Measurements from ENCODE around the gene SPINT1.
A peak's percentile ranks its signal among the peaks of the same experiment; 100 is the strongest.
"Not testable (repeated sequence)": the region's sequence is repeated elsewhere in the genome, so short reads cannot be mapped to it uniquely, and the experiment has no call there.

SPINT1 gene

DNA sequence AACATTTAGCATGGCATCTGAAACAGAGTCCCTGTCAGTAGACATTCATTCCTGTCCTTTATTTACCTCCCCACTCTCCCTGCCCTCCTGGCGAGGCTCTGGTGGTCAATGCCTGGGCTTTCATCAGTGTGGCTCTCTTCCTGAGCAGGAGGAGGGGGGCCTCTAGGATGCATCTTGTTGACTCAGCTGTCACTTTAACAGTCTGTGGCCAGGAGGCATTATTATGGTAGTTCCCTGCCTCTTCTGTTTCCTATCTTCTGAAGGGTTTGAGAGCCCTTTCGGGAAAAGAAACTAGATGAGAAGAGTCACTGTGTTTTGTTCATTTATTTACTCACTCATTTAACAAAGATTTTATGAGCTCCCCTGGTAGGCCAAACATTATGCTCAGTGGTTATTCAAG, 13.0 kb upstream of the SPINT1 start:
- DNase-seq: no peak

DNA sequence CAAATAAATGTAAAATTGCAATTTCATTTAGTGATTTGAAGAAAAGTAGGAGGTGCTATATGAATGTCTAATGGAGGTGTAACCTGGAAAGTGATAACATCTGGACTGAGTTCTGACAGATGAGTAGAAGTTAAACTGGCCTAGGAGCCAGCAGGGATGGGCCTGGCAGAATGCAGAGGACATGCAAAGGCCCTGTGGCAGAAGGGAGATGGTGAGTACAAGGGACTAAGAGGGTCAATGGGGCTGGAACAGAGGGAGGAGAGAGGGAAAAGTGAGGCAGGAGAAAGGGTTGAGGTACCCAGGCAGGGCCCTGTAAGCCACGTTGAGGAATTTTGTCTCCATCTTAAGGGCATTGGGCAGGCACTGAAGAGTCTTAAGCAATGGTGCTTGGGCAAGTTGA, 12.0 kb upstream of the SPINT1 start:
- no peak for DNase-seq

DNA sequence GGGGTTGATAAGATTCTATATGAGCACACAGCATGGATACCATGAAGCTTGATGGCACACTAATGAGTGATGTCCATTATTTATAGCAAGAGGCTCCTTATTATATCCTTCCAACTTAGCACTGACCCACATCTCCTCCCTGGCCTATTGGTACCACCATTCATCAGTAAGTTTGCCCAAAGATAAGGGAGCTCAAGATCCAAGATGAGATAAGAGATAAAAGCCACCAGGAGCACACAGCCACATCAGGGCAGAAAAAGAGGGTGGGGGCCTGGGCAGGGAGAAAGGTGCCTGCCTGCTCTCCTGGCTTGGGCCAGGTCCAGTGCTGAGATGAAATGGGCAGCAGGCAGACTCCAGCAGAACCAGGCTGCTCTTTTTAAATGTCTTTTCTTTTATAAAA, 10.9 kb upstream of the SPINT1 start:
- no peak for DNase-seq

DNA sequence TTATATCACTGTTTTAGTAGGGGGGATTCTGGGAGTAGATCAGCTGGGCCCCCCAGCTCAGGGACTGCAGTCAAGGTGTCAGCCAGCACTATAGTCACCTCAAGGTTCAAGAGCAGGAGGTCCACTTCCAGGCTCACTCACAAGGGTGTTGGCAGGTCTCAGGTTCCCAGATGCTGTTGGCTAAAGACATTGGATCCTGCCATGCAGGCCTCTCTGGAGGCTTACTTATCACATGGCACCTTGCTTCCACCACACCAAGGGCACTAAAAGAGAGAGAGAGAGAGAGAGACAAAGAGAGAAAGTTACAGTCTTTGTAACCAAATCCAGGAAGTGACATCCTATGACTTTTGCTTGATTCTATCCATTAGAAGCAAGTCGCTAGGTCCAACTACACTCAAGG, 7.8 kb upstream of the SPINT1 start:
- DNase-seq: no peak

DNA sequence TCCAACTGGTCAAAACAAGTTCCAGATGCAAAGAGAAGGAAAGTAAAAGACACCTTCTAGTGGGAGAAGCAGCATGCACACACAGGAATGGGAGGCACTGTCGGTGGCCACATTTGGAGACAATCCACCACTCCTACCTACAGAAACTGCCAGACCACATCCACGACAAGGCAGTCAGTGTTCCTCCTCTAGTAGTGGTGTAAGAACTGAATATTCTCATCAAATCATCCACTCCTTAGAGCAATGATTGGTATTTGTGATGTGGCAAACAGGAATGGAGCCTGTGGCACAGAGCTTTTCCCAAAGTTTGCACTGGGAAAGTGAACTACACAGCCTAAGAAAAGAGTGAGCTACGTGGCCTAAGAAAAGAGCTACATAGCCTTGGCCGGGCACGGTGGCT, 5.1 kb upstream of the SPINT1 start:
- no peak for DNase-seq

DNA sequence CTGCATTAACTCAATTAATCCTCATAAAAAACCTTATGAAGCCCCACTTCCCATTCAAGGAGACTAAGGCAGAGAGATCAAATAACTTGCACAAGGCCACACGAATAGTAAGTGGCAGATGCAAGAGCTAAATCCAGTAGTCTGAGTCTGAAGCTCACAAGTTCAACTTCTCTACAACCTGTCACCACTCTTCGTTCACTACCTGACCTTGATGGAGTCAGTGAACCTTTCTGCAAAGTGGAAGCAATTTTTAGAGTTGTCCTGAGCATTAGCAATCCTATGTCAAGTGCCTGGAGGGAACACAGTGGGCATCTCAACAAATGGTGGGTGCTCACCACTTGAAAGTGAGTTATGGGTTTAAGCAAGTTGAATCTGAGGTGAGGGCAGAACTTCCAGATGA, 2.1 kb upstream of the SPINT1 start:
- DNase-seq: no peak

DNA sequence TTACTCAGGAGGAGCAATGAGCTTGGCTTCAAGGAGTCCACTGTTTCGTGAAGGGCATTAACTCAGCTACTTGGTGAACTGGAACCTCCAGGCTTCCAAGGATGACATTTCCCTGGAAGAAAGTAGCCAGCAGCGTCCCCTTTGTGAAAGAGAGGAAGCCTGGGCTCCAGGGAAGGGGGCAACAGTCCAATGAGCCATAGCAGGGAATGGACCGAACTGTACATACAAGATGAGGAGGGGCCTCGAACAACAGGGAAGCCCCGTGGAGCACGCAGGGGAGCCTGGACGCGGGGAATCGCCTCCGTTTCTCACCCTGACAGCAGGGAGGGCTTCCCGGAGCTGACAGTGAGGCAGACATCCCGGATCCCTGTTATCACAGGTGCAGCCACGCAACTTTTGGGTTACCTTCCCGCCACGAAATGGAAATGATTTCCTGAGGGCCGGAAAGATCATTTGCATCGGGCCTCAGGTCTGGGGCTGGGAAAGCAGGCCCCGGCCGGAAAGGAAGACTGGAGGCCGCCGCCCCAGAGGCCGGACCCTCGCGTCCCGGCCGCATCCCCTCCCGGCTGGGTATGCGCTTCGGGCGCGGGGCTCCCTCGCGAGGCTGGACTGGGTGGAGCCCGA, 475 bp upstream of the SPINT1 start:
- no peak for DNase-seq

DNA sequence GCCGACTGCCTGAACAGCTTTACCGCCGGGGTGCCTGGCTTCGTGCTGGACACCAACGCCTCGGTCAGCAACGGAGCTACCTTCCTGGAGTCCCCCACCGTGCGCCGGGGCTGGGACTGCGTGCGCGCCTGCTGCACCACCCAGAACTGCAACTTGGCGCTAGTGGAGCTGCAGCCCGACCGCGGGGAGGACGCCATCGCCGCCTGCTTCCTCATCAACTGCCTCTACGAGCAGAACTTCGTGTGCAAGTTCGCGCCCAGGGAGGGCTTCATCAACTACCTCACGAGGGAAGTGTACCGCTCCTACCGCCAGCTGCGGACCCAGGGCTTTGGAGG, 815 bp downstream of the SPINT1 start:
- DNase-seq: peak; percentile 44

DNA sequence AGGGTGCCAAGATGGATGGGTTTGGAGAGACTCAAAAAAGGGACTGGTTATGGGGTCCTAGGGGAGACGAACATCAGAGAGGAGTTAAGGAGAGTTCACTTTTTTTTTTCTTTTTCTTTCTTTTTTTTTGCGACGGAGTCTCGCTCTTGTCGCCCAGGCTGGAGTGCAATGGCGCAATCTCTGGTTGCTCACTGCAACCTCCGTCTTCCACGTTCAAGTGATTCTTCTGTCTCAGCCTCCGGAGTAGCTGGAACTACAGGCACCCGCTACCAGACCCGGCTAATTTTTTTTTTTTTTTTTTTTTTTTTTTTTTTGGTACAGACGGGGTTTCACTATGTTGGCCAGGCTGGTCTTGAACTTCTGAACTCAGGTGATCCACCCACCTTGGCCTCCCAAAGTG, 1.2 kb downstream of the SPINT1 start:
- peak; percentile 37 for DNase-seq

DNA sequence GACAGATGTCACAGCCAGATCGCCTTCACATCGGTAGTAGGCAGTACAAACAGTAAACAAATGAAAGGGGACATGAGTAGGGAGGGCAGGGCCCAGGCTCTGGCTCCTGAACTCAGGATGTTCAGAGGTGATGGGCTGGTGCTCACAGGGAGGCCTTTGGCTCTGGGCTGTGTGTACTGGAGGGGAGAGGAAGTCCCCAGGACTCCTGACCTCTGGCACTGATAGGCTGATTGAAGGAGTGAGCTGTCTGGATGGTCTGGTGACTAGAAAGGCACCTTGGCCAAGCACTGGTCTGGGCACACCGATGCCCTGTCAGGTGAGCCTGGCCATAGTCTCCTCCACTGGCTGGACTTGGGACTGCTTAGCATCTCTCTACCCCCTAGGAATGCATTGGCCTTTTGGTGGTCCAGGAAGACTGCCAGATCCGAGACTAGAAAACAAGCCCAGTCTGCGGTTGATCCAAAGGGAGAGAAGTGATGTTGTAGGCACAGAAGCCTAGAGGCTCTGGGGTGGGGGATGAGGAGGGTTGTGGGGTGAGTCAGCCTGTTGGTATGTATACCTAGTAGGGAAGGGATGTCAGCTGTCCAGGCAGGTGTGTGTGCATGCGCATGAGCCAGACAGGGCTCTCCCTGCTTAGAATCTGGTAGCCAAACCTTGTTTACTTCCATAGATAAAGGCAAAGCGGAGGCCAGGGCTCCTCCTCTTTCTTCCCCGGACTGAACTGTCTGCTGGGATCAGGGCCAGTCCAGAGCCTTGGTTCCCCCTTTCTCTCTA, 1.9 kb downstream of the SPINT1 start:
- no peak for DNase-seq

DNA sequence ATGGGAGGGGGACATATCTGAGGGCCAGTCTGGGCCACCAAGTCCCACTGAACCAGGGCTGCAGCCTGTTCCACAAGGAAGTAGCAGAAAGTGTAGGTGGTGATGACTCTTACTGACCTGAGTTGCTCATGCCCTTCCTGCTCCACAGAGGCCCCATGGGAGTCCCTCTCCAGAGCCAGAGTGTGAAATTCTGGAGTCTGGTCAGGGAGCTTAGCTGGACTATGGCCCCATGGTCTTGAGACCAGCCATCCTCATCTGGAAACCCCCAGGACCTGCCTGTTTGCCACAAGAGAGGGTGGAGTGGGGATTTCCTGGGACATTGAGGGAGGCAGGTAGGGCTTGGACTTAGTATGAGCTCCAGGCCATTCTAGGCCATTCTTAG, 3.0 kb downstream of the SPINT1 start:
- peak; percentile 53 for DNase-seq

DNA sequence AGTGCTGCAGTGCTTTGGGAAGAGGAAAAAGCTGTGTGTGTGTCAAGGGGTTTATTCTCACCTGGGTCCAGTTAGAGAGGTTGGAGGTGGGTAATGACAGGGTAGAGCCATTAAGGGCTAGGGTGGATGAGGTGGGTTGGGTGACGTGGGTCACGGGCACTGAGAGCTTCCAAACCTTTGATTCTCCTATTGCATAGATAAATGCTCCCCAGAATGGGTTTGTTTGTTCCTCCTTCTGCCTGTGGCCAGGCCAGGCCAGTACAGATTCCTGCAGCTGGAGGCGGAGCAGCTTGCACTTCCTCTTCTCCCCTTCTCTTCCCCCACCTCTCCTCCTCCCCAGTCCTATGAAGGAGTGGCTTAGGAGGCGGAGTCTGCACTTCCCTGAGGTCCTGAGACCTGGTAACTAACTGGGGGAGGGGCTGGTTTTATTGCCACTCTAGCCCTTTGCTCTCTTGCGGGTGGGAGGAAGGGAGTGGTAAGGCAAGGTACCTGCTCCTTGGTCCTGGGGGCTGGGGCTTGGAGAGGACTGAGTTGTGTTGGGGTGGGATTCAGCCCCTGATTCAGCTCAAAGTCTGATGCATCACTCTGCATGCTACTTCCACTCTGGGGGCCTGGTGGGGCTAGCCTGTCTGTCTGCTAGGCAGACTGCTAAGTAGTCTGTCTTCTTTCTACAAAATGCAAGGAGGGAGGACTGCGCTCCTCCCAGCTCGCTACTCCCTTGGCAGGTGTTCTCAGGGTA, 3.5 kb downstream of the SPINT1 start:
- peak; percentile 87 for DNase-seq

DNA sequence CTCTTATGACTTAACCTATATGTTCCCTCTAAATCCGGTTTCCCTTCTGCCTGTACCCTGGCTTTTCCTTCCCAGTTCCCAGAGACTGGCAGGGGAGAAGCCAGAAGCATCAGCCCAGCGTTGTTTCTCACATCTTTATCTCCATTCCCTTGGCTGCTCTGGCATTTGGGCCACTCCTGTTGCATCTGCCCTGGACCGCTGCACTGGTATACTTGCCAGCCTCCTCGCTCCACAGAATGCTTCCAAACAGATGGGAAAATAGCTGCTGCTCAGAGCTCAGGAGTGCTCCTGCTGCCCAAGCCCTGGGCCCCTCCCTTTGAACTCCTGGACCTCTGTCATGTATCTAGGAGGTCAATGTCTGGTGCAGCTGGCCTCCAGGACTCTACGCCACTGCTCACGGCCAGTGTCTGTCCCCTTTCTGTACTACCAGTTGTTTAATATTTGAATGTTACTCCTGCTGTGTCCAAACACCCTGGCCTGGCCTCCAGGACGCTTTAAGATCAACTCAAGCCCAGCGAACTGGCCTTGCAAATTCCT, 6.8 kb downstream of the SPINT1 start:
- DNase-seq: no peak

DNA sequence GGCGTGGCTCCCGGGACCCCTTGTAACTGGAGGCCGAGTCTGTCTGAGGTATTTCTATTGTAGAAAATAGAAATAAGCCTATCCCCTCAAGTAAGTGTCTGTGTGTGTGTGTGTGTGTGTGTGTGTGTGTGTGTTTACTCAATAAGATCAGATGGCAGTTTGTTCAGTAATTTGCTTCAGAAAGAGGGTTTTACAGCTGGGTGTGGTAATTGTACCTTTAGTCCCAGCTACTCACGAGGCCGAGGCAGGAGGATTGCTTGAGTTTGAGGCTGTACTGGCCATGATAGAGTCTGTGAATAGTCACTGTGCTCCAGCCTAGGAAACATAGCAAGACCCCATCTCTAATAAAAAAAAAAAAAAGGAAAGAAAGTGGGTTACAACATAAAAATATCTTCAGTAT, 8.7 kb downstream of the SPINT1 start:
- no peak for DNase-seq

DNA sequence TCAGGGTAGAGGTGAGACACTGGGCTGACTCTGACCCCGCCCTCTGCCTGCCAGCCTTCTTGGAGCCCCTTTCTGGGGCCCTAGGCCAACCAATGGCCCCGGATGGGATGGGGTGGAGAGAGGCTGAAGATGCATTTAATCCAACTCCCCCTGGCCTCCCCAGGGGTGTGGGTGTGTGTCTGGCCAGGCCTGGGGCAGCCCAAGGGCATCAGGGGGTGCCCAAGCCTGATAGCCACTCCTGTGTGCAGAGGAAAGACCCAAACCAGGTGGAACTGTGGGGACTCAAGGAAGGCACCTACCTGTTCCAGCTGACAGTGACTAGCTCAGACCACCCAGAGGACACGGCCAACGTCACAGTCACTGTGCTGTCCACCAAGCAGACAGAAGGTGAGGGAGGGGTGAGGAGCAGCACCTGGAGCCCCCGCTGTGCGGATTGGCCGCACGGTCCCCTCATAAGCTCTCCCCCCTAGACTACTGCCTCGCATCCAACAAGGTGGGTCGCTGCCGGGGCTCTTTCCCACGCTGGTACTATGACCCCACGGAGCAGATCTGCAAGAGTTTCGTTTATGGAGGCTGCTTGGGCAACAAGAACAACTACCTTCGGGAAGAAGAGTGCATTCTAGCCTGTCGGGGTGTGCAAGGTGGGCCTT, 9.5 kb downstream of the SPINT1 start:
- no peak for DNase-seq

DNA sequence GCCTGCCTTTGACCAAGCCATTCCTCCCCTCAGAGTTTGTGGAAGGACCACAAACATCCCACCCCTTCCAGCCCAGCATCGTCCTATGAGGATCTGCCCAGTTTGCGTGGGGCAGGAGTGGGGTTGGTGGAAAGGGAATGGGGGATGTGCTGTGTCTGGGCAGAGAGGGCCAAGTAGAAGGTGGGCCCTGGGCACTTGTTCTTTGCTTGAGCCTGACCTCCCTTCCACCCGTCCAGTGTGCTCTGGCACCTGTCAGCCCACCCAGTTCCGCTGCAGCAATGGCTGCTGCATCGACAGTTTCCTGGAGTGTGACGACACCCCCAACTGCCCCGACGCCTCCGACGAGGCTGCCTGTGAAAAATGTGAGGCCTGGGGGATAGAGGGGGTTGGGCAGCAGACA, 10.3 kb downstream of the SPINT1 start:
- no peak for DNase-seq

DNA sequence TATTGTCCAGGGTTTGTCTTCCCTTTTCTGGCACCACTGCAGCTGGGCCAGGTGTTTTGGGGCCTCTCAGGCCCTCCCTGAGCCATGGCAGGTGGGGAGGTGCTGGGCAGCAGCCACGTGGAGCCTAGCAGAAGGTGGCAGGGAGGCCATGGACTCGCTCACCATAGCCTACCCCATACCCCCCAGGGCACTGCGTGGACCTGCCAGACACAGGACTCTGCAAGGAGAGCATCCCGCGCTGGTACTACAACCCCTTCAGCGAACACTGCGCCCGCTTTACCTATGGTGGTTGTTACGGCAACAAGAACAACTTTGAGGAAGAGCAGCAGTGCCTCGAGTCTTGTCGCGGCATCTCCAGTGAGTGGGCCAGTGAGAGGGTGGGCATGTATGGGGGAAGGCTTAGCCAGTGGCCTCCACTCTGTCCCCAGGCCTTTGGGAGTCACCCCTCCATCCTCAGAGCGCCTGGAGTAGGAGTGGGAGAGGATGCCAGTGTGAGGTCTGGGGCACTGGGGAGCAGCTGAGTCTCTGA, 11.9 kb downstream of the SPINT1 start:
- no peak for DNase-seq

DNA sequence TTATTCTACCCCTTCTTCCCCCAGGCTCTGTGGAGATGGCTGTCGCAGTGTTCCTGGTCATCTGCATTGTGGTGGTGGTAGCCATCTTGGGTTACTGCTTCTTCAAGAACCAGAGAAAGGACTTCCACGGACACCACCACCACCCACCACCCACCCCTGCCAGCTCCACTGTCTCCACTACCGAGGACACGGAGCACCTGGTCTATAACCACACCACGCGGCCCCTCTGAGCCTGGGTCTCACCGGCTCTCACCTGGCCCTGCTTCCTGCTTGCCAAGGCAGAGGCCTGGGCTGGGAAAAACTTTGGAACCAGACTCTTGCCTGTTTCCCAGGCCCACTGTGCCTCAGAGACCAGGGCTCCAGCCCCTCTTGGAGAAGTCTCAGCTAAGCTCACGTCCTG, 12.9 kb downstream of the SPINT1 start:
- DNase-seq: no peak

DNA sequence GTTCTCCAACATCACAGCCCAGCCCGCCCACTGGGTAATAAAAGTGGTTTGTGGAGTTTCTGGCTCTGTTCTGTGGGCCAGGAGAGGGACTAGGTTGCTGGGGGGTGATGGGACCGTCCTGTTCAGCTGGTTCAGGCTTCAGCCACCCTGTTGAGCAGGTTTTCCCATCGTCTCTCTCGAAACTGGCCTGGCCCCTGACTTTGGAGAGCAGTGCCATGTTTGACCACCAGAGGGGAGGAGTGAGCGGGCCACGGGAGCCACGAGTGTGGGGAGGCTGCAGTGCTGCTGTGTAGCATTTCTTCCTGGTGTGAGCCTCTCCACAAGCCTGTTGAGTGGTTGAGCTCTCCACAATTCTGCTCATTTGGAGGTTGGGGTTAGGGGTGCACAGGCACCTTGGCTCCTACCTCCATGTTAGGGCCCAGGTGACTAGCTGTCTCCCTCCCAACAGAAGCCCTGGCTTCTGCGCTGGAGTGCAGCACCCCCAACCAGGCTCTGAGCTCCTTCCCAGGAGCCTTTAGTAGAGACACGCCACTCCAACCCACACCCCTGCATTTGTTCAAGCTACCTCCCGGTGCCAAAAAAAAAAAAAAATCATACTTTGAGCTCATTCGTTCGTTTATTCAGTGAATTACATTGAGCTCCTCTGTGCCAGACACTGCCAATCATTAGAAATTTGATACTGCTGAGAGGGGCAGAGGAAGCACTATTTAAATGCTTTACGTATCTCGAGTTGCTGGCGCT, 13.9 kb downstream of the SPINT1 start:
- peak; percentile 83 for DNase-seq

DNA sequence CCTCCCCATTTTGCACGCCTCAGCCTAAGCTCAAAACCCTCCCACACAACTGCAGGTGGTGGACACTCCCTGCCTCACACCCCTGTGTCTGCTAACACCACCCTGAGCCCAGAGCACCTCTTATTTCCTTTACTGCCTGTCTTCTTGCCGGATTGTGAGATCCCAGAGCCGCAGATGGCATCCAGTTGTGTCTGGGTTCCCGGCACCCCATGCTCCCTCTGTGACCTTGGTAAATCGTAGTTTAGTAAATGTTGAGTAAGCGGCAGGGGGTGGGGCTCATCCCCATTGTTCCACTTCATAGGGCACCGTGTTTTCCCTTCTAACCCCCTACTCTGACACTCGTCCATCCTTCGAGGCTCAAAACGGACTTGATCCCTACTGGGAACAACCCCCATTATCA, 14.9 kb downstream of the SPINT1 start:
- DNase-seq: no peak

DNA sequence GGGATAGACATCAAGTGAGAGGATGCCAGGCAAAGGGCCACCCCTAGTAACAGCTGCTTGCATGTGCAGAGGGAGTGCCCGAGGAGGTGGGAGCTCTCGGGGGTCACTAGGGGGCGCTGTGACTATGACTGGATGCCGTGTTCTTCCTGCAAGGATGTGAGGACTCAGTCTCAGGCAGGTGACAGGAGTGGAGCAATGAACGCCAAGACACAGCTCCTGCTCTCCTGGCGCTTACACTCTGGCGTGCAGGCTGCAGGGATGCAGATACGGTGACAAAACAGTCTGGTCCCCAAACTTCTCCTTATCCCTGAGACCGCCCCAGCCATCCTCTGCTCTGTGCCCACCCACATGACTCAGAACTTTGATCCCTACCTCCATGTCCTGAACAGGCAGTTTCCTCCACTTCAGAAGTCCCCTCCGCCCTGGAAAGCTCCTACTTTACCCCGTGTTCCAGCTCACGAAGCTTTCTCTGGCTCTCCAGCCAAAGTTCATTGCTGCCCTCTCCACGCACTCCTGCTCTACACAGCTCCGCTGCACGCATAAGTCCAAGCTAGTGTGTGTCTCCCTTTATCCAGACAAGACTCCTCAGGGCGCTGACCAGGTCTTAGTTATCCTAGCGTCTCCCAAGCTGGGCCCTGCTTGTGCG, 15.5 kb downstream of the SPINT1 start:
- peak; percentile 81 for DNase-seq

DNA sequence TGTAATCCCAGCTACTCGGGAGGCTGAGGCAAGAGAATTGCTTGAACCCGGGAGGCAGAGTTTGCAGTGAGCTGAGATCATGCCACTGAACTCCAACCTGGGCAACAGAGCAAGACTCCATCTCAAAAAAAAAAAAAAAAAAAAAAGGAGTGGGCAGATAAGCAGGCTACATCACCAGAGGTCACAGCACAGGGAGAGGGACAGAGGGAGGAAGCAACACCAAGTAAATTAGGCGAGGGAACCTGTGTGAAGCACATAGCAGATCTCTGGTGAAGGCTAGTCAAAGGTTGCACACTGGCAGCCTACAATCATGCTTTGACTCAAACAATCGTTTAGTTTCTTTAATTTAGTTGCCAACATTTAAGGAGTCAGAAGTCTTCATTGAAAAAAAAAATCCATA, 17.3 kb downstream of the SPINT1 start:
- not testable (repeated sequence) for DNase-seq

Measured in suppressor macrophage treated with lipopolysaccharide for 4 hours (primary cell).